Measurements from ENCODE around the gene DCAF7. TPM values are rescaled to one million over a fixed set of nuclear protein-coding genes. Genes with fewer than 3 reads are reported as not detected.
A peak's percentile ranks its signal among the peaks of the same experiment; 100 is the strongest.

Gene DCAF7
- total RNA-seq, 4 donors from 2014 or later: 16.5 to 34.1 (median 22.0) TPM

DNA sequence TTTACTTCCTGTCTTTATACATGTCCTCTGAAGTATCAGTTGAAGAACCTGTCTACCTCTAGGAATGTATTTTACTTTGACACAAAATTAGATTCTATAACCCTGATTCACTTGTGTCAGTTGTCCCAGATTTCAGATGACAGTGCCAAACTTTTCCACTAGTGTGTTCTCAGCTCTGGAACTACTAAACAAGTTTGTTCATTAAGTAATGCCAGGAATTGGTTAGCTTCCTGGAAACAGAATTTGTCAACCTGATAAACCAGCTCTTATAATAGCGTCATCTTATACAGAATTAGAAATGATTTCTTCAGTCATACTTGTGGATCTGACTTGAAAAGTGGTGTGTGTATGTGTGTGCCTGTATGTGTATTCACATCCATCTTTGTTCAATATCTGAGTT, 79.3 kb downstream of the DCAF7 start:
- H3K27ac ChIP-seq: peak overlapping the region; percentile 21 to 68 (median 24)
- no peaks in the 10 kb centered on the region for H3K9me3 ChIP-seq
- no peak overlapping the region for H3K4me3 ChIP-seq
- in situ Hi-C loops (cut with MboI; ENCODE audit: low sequenced_read_pairs in 4 of 4) (no loop called here), intact Hi-C loops (cut with DNase I; ENCODE audit: low total_unique reads) (loop anchor here (10.0 kb wide), 1 partner anchor 115 kb away; the partner anchor contains the start of gene STRADA)
- H3K36me3 ChIP-seq: peaks cover 0 to 10% of the 10 kb centered on the region in 2 donors
- no peak for DNase-seq
- peak in 1 of 2 donors; percentile 59 for ATAC-seq
- H3K4me1 ChIP-seq: peaks cover 50 to 83% of the 10 kb centered on the region in 2 donors
- TF ChIP-seq, protein P1, sequence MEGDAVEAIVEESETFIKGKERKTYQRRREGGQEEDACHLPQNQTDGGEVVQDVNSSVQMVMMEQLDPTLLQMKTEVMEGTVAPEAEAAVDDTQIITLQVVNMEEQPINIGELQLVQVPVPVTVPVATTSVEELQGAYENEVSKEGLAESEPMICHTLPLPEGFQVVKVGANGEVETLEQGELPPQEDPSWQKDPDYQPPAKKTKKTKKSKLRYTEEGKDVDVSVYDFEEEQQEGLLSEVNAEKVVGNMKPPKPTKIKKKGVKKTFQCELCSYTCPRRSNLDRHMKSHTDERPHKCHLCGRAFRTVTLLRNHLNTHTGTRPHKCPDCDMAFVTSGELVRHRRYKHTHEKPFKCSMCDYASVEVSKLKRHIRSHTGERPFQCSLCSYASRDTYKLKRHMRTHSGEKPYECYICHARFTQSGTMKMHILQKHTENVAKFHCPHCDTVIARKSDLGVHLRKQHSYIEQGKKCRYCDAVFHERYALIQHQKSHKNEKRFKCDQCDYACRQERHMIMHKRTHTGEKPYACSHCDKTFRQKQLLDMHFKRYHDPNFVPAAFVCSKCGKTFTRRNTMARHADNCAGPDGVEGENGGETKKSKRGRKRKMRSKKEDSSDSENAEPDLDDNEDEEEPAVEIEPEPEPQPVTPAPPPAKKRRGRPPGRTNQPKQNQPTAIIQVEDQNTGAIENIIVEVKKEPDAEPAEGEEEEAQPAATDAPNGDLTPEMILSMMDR (IDR thresholded peaks at IDR 0.05 in 4 of 5, conservative IDR thresholded peaks at IDR 0.05 in 1 of 5): no peak
- TF ChIP-seq POLR2A (IDR thresholded peaks at IDR 0.05): no peak
- H3K27me3 ChIP-seq: no peaks in the 10 kb centered on the region

DNA sequence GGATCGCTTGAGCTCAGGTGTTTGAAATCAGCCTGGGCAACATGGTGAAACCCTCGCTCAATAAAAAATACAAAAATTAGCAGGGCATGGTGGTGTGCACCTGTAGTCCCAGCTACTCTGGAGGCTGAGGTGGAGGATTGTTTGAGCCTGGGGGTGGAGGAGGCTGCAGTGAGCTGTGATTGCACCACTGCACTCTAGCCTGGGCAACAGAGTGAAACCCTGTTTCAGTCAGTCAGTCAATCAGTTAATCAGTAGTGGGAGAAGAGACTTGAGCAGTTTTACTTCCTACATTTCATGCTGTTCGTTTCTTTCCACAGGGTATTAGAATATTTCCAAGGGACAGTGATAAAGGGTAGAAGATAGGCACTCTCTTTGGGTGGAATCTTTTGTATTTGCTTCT, 80.8 kb downstream of the DCAF7 start:
- H3K27ac ChIP-seq: no peak overlapping the region
- in situ Hi-C loops (cut with MboI; ENCODE audit: low sequenced_read_pairs in 4 of 4): no loop called here
- no peak for DNase-seq
- no peak overlapping the region for H3K4me3 ChIP-seq
- H3K27me3 ChIP-seq: no peaks in the 10 kb centered on the region
- TF ChIP-seq, protein P1 (IDR thresholded peaks at IDR 0.05 in 4 of 5, conservative IDR thresholded peaks at IDR 0.05 in 1 of 5): no peak
- TF ChIP-seq POLR2A (IDR thresholded peaks at IDR 0.05): no peak
- ATAC-seq: no peak
- H3K4me1 ChIP-seq: peaks cover 47 to 83% of the 10 kb centered on the region in 2 donors
- H3K36me3 ChIP-seq: peaks cover 0 to 10% of the 10 kb centered on the region in 2 donors
- intact Hi-C loops (cut with DNase I; ENCODE audit: low total_unique reads): no loop called here
- no peaks in the 10 kb centered on the region for H3K9me3 ChIP-seq

DNA sequence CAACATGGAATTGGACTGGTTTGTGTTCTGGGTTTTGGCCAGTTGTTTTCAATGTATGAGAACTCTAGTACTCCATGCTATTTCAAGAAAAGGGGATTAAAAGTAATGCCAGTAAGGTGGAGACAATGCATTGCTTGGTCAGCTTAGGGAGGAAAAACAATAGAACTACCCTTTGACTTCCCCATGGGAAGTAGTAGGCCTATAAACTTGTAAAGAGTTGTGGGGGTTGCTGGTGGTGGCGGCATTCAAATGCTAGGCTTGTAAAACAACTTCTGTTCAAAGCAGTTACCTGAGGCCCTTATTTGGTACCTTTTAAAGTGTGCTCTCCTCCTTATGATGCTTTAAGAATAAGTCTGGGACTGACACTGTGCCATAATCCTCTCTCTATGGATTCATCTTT, 81.3 kb downstream of the DCAF7 start:
- Histone ChIP-seq H3K27ac (peak overlapping the region in 1 of 4 donors; percentile 7), H3K27me3 (no peaks in the 10 kb centered on the region), H3K4me1 (peaks cover 47 to 83% of the 10 kb centered on the region in 2 donors), H3K9me3 (no peaks in the 10 kb centered on the region), H3K36me3 (peaks cover 0 to 15% of the 10 kb centered on the region in 2 donors), H3K4me3 (no peak overlapping the region)
- no peak for ATAC-seq
- intact Hi-C loops (cut with DNase I; ENCODE audit: low total_unique reads) (no loop called here), in situ Hi-C loops (cut with MboI; ENCODE audit: low sequenced_read_pairs in 4 of 4) (no loop called here)
- TF ChIP-seq POLR2A (IDR thresholded peaks at IDR 0.05): no peak
- TF ChIP-seq, protein P1 (IDR thresholded peaks at IDR 0.05 in 4 of 5, conservative IDR thresholded peaks at IDR 0.05 in 1 of 5): no peak
- no peak for DNase-seq

DNA sequence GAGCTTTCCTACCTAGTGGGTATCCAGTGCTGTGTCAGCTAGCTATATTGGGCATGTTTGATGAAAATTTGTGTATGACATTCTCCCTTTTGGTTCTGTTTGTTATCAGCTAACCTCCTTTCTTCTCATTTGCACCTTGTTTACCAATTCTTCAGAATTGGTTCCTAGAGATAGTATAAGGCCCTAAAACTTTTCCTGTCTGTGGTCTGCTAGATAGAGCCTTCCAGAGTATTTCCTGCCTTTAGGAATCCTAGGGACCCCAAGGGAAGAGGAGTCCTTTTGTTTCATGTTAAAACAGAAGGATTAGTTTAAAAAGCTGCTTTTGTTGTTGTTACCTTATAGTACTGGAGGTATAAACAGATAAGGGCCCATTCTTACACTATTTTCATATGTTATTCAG, 83.5 kb downstream of the DCAF7 start:
- DNase-seq (no peak), ATAC-seq (no peak)
- H3K36me3 ChIP-seq: peaks cover 0 to 23% of the 10 kb centered on the region in 2 donors
- no peaks in the 10 kb centered on the region for H3K27me3 ChIP-seq
- in situ Hi-C loops (cut with MboI; ENCODE audit: low sequenced_read_pairs in 4 of 4) (no loop called here), intact Hi-C loops (cut with DNase I; ENCODE audit: low total_unique reads) (no loop called here)
- TF ChIP-seq, protein P1 (IDR thresholded peaks at IDR 0.05 in 4 of 5, conservative IDR thresholded peaks at IDR 0.05 in 1 of 5): no peak
- no peak for TF ChIP-seq POLR2A (IDR thresholded peaks at IDR 0.05)
- no peak overlapping the region for H3K4me3 ChIP-seq
- H3K4me1 ChIP-seq: peaks cover 36 to 68% of the 10 kb centered on the region in 2 donors
- H3K27ac ChIP-seq: peak overlapping the region; percentile 32 to 60 (median 55)
- H3K9me3 ChIP-seq: no peaks in the 10 kb centered on the region

DNA sequence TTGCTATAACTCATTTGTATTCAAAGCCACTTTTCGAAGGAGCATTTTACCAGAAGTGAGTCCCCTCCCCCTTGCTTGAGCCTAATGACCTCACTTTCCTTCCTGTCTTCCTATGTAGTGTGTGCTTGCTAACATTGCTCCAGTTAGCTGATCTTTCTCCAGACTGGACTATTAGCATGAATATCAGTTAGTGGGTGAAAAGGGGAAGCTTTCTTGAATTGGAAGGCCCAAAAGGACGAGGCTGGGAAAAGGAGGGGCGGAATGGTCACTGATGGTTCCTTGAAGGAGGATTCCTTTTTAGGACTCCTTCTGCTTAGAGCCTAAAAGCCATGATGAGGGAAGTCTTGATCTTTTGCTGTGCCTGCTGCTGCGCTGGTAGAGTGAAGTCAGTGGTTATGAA, 83.9 kb downstream of the DCAF7 start:
- Histone ChIP-seq H3K4me3 (no peak overlapping the region), H3K4me1 (peaks cover 35 to 63% of the 10 kb centered on the region in 2 donors), H3K27ac (peak overlapping the region; percentile 32 to 60 (median 55)), H3K27me3 (no peaks in the 10 kb centered on the region), H3K9me3 (no peaks in the 10 kb centered on the region), H3K36me3 (peaks cover 0 to 23% of the 10 kb centered on the region in 2 donors)
- in situ Hi-C loops (cut with MboI; ENCODE audit: low sequenced_read_pairs in 4 of 4) (no loop called here), intact Hi-C loops (cut with DNase I; ENCODE audit: low total_unique reads) (no loop called here)
- TF ChIP-seq POLR2A (IDR thresholded peaks at IDR 0.05): no peak
- TF ChIP-seq, protein P1 (IDR thresholded peaks at IDR 0.05 in 4 of 5, conservative IDR thresholded peaks at IDR 0.05 in 1 of 5): no peak
- ATAC-seq (no peak), DNase-seq (no peak)

Measured in gastrocnemius medialis (tissue), 4 donors.